Thyroid gland (tissue), 4 donors: Measurements from ENCODE around the gene NPPC. TPM values are rescaled to one million over a fixed set of nuclear protein-coding genes. Genes with fewer than 3 reads are reported as not detected.
A peak's percentile ranks its signal among the peaks of the same experiment; 100 is the strongest.

ENCODE experiments used
- DNase-seq, 2 donors: peaks; one replicate each; pipeline ENCODE4 v3.0.0-alpha.2; 2019
- H3K27ac ChIP-seq, 3 donors: fragments of 200-600 bp; sonication (generic); 1 replicate in 2 of 3; 2 replicates in 1 of 3; pipeline ENCODE4 v1.5.1; 2016 to 2019; ENCODE audit warnings: mild to moderate bottlenecking in 1 of 3, moderate library complexity in 1 of 3
- H3K27me3 ChIP-seq: fragments of 200-600 bp; sonication (generic); one replicate; pipeline ENCODE4 v1.5.1; 2019
- H3K36me3 ChIP-seq, 2 donors: fragments of 200-600 bp; sonication (generic); one replicate each; pipeline ENCODE4 v1.5.1; 2016 to 2019
- H3K4me1 ChIP-seq, 2 donors: fragments of 200-600 bp; sonication (generic); one replicate each; pipeline ENCODE4 v1.5.1; 2017 to 2019
- H3K4me3 ChIP-seq, 3 donors: fragments of 200-600 bp; sonication (generic); replicated peaks in 1 of 3; 1 replicate in 2 of 3; 2 replicates in 1 of 3; pipeline ENCODE4 v1.5.1; 2016; ENCODE audit warnings: mild to moderate bottlenecking in 1 of 3
- H3K9me3 ChIP-seq: fragments of 200-600 bp; sonication (generic); one replicate; pipeline ENCODE4 v1.5.1; 2017
- POLR2A ChIP-seq, 2 donors: fragments of 450-650 bp; IDR thresholded peaks; one replicate each; pipeline ENCODE4 v1.6.1; 2017; ENCODE audit warnings: antibody characterized with exemption in 2 of 2, mild to moderate bottlenecking in 2 of 2, moderate library complexity in 1 of 2
- WGBS, 2 donors: methylation state at CpG; one replicate each; pipeline ENCODE4 v1.1.5; 2017; 5-methylcytosine and 5-hydroxymethylcytosine counted together
- intact Hi-C: fragments of 100-400 bp; cut with DNase I; formaldehyde crosslinking; loops from one replicate; pipeline ENCODE4 v1.15.1; 2023
- microRNA counts, 2 donors: library from miRNA; unstranded; fragments of <30 nt; microRNA quantifications; one replicate each; lab custom pipeline; 2016 to 2017
- microRNA-seq: library from miRNA; unstranded; fragments of <30 nt; microRNA quantifications from one replicate; pipeline ENCODE4, GENCODE V29; 2016
- small RNA-seq: library from RNA; depleted of rRNA; stranded (forward); fragments of <200 nt; gene quantifications from one replicate; pipeline ENCODE3, GENCODE V24; 2016
- total RNA-seq, 4 donors: library from RNA; depleted of rRNA; stranded (reverse); fragments of >200 nt; gene quantifications; one replicate each; pipeline ENCODE4 v1.2.3, GENCODE V29; 2016
- TF ChIP-seq, protein P1 (sequence below), 6 experiments: fragments of 200-600 bp in 3 of 6; fragments of 450-650 bp in 3 of 6; sonication (generic) in 3 of 6; IDR thresholded peaks; one replicate each; pipeline ENCODE4 v1.5.1; 2016 to 2019; ENCODE audit warnings: antibody characterized with exemption in 6 of 6, mild to moderate bottlenecking in 2 of 6, inconsistent platforms in 1 of 6, moderate library complexity in 1 of 6

Gene NPPC
- total RNA-seq, 4 donors from 2014 or later, result not detected

DNA sequence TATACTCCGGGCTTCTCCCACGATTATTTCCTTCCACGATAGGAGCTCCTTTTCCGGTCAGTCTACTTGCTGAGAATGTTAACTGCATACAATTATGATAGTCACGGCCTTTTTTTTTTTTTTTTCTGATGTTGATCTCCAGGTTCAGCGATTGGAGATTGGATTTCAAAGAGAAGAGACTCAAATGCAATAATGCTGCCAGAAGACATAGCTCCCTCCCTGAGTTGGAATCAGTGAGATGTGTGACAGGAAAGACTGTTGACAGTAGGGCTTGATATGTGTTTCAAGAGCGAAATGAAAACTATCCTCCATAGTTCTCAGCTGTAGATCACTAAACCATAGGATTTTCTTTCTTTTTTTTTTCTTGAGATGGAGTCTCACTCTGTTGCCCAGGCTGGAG, 47.0 kb downstream of the NPPC start:
- Histone ChIP-seq H3K27me3 (no peaks in the 10 kb centered on the region), H3K27ac (no peak overlapping the region), H3K9me3 (no peaks in the 10 kb centered on the region), H3K4me3 (no peak overlapping the region), H3K36me3 (no peaks in the 10 kb centered on the region), H3K4me1 (peaks cover 4 to 17% of the 10 kb centered on the region in 2 donors)
- intact Hi-C loops, result no loop called here
- 81 to 84% methylated on average over 7 of the region's 7 CpGs for WGBS, 2 donors
- TF ChIP-seq POLR2A (IDR thresholded peaks at IDR 0.05), result no peak
- TF ChIP-seq, protein P1, sequence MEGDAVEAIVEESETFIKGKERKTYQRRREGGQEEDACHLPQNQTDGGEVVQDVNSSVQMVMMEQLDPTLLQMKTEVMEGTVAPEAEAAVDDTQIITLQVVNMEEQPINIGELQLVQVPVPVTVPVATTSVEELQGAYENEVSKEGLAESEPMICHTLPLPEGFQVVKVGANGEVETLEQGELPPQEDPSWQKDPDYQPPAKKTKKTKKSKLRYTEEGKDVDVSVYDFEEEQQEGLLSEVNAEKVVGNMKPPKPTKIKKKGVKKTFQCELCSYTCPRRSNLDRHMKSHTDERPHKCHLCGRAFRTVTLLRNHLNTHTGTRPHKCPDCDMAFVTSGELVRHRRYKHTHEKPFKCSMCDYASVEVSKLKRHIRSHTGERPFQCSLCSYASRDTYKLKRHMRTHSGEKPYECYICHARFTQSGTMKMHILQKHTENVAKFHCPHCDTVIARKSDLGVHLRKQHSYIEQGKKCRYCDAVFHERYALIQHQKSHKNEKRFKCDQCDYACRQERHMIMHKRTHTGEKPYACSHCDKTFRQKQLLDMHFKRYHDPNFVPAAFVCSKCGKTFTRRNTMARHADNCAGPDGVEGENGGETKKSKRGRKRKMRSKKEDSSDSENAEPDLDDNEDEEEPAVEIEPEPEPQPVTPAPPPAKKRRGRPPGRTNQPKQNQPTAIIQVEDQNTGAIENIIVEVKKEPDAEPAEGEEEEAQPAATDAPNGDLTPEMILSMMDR (IDR thresholded peaks at IDR 0.05), result no peak
- no peak for DNase-seq

DNA sequence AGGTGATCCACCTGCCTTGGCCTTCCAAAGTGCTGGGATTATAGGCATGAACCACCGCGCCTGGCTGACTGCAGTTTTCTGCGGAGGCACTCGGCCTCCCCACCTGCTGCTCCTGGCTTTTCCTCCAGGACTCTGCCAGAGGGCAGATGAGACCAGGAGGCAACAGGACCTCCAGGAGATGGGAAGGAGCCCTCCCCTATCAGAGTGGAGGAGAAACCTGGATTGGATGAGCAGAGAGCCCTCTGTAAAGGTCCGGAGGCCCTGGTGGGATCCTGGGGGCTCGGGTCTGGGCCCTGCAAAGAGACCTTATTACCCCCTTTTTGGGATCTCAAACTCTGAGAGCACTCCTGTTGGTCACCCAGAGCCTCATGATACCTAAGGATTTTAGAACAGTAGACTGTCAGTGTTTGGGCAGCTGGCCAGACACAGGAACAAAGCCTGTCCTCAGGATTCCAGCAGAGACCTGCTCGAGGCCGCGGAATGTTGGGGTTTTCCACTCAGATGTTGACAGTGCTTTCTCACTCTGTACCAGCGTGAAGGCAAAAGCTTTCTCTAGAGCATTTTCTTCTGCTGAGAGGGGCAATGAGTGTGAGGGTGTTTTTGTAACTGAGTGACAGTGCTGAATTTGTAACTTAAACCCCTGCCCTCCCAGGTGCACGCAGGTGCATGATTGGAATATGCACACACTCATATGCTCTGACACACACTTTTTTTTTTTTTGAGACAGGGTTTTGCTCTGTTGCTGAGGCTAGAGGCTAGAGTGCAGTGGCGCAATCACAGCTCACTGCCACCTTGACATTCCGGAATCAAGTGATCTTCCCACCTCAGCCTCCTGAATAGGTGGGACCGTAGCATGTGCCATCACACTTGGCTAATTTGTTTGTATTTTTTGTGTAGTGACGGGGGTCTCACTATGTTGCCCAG, 48.4 kb downstream of the NPPC start:
- no peaks in the 10 kb centered on the region for H3K9me3 ChIP-seq
- TF ChIP-seq, protein P1 (IDR thresholded peaks at IDR 0.05), result no peak
- TF ChIP-seq POLR2A (IDR thresholded peaks at IDR 0.05), result no peak
- no peaks in the 10 kb centered on the region for H3K36me3 ChIP-seq
- peaks cover 4 to 17% of the 10 kb centered on the region in 2 donors for H3K4me1 ChIP-seq
- peak overlapping the region; percentile 54 to 70 (median 65) for H3K27ac ChIP-seq
- H3K27me3 ChIP-seq, result no peaks in the 10 kb centered on the region
- no peak overlapping the region for H3K4me3 ChIP-seq
- peak; percentile 89 to 93 for DNase-seq
- WGBS, 2 donors, result 35 to 54% methylated on average over 8 to 14 of the region's 15 CpGs
- intact Hi-C loops, result no loop called here

DNA sequence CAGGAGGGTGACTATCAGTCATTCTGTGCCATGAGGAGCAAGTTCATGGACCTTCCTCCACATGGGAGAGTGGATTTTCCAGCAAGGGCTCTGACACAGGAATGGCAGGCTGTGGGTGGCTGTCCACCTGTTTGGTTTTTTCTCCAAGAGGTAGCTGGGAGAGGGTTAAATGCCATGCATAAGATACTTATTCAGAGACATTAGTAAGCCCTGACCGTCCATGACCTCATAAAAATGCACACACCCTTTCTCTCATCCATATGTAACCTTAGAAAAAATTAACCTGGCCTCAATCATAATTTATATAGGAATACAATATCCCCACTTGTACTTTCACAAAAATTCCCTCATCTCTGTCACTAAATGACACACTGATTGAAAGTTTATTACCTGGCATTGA, 51.3 kb downstream of the NPPC start:
- intact Hi-C loops, result no loop called here
- no peak for DNase-seq
- Histone ChIP-seq H3K9me3 (no peaks in the 10 kb centered on the region), H3K4me3 (no peak overlapping the region), H3K27ac (no peak overlapping the region), H3K27me3 (no peaks in the 10 kb centered on the region), H3K4me1 (peaks cover 4 to 17% of the 10 kb centered on the region in 2 donors), H3K36me3 (no peaks in the 10 kb centered on the region)
- no peak for TF ChIP-seq POLR2A (IDR thresholded peaks at IDR 0.05)
- TF ChIP-seq, protein P1 (IDR thresholded peaks at IDR 0.05), result no peak
- WGBS, 2 donors, result 78 to 88% methylated on average over 1 of the region's 1 CpG

MicroRNA genes within 50 kb of the gene (microRNA counts, 767-probe panel; counts per million panel counts)
- microRNA hsa-miR-1471 (lab: Ali Mortazavi, UCI), result 0 counts per million in 2 donors

Small RNA genes within 50 kb of the gene (microRNA-seq; reads per million reads assigned to microRNA genes)
- not detected for gene MIR1471

Small RNA genes within 50 kb of the gene (small RNA-seq; reads per million reads assigned to genes)
- not detected for gene MIR1471

Other genes starting within 250 kb of the NPPC start
- gene PTMA, start 217.9 kb downstream of the NPPC start, total RNA-seq, result 1,000 to 10,000 TPM in 3 of 4 donors, 100 to 1,000 TPM in 1; 631 to 1,160 (median 1,099) TPM
- gene PDE6D, start 145.1 kb downstream of the NPPC start, total RNA-seq, result 10 to 100 TPM; 19.8 to 46.1 (median 28.5) TPM
- gene COPS7B, start 140.0 kb downstream of the NPPC start, total RNA-seq, result 10 to 100 TPM; 28.8 to 45.1 (median 37.1) TPM
- gene DIS3L2, start 35.3 kb upstream of the NPPC start, total RNA-seq, result 10 to 100 TPM; 42.2 to 68.7 (median 50.3) TPM